Kidney (tissue), 14 donors: ENCODE data around the gene PHF21A. TPM values are rescaled to one million over a fixed set of nuclear protein-coding genes. Genes with fewer than 3 reads are reported as not detected.

Source experiments
- DNase-seq, 5 donors: peaks; one replicate each; pipeline ENCODE4 v3.0.0-alpha.2; 2013 to 2020
- FAIRE-seq: peaks from 2 replicates; lab custom pipeline; 2012; peaks lifted over from hg19 to GRCh38; lab: Jason Lieb, UNC
- H3K27ac ChIP-seq, 2 donors: one replicate each; pipeline ENCODE4 v1.7.0; 2013; ENCODE audit warnings: low read depth in 2 of 2, low read length in 2 of 2, inconsistent platforms in 1 of 2
- H3K27me3 ChIP-seq: one replicate; pipeline ENCODE4 v1.7.1; 2013; ENCODE audit warnings: low read length, inconsistent platforms; ENCODE audit not compliant: control insufficient read depth, insufficient read depth
- H3K36me3 ChIP-seq, 3 donors: one replicate each; pipeline versions ENCODE4 v1.7.0 to v1.7.1; 2013; ENCODE audit warnings: low read length in 3 of 3, control low read depth in 1 of 3, inconsistent platforms in 1 of 3; ENCODE audit not compliant: insufficient read depth in 3 of 3, control insufficient read depth in 2 of 3
- H3K4me1 ChIP-seq, 3 donors: one replicate each; pipeline versions ENCODE4 v1.7.0 to v1.7.1; 2013; ENCODE audit warnings: low read length in 3 of 3, inconsistent platforms in 1 of 3, low read depth in 1 of 3; ENCODE audit not compliant: control insufficient read depth in 2 of 3, insufficient read depth in 2 of 3
- H3K4me3 ChIP-seq, 3 donors: one replicate each; pipeline versions ENCODE4 v1.7.0 to v1.8.1; 2013; ENCODE audit warnings: low read length in 3 of 3, control low read depth in 1 of 3, inconsistent platforms in 1 of 3
- H3K9ac ChIP-seq, 3 donors: one replicate each; pipeline versions ENCODE4 v1.7.0 to v1.7.1; 2013; ENCODE audit warnings: low read length in 3 of 3, control low read depth in 1 of 3, inconsistent platforms in 1 of 3
- H3K9me3 ChIP-seq, 3 donors: one replicate each; pipeline versions ENCODE4 v1.7.0 to v1.7.1; 2013; ENCODE audit warnings: low read length in 3 of 3, control low read depth in 1 of 3, inconsistent platforms in 1 of 3; ENCODE audit not compliant: control insufficient read depth in 2 of 3, insufficient read depth in 1 of 3
- CTCF ChIP-seq: IDR thresholded peaks from 3 replicates; pipeline ENCODE4 v1.5.1; 2012; ENCODE audit warnings: mild to moderate bottlenecking, moderate library complexity, borderline replicate concordance; ENCODE audit not compliant: insufficient read depth; ENCODE audit errors: extremely low read depth
- intact Hi-C: fragments of 100-400 bp; cut with DNase I; formaldehyde crosslinking; loops from one replicate; pipeline ENCODE4 v1.11.1; 2022
- polyA plus RNA-seq: library from polyadenylated mRNA; stranded (reverse); fragments of 350-450 nt; fragmentation: Illumina TruSeq; extraction: RNeasy Lipid Tissue Mini Kit (QIAGEN cat#74804); gene quantifications from one replicate; pipeline ENCODE4 v1.2.3, GENCODE V29; 2014; ENCODE audit warnings: low read depth, low replicate concordance; ENCODE audit not compliant: insufficient read depth
- total RNA-seq: library from RNA; stranded (reverse); fragmentation: NEBNext Ultra II Directional; extraction: Animal tissue kit (Norgen Biotek cat#: 25700); gene quantifications from one replicate; pipeline ENCODE4 v1.2.1, GENCODE V29; 2021
- donor health status: control.
- donor health status: control.
- donor health status: control.
- donor health status: control.
- donor health status: control.
- donor health status: DM: yes; HTN: yes; CAD: no.
- donor health status: Normal renal cell carcinoma (clear cell type).

PHF21A gene
- total and polyA plus RNA-seq, 2 donors from 2014 or later, result 9.6 to 48.2 TPM

- no peak overlapping the region for H3K4me3 ChIP-seq
- FAIRE-seq (no peak), DNase-seq (peak in 2 of 5 donors; percentile 34 to 66)
- H3K27me3 ChIP-seq, result peaks cover 3% of the 10 kb centered on the region
- H3K9me3 ChIP-seq, result no peaks in the 10 kb centered on the region
- peaks cover 0 to 15% (median 0%) of the 10 kb centered on the region in 3 donors for H3K4me1 ChIP-seq
- H3K9ac ChIP-seq, result no peak overlapping the region
- intact Hi-C loops, result no loop called here
- H3K36me3 ChIP-seq, result peaks cover 0 to 5% (median 0%) of the 10 kb centered on the region in 3 donors
- no peak for TF ChIP-seq CTCF
- H3K27ac ChIP-seq, result no peak overlapping the region
Measured at GRCh38 chr11:45927332-45927683, 193.9 kb downstream of the PHF21A start.

GRCh38 chr11:45926536-45927331 lies 194.5 kb downstream of the PHF21A start:
- intact Hi-C loops, result no loop called here
- Histone ChIP-seq H3K27ac (no peak overlapping the region), H3K9ac (no peak overlapping the region), H3K27me3 (peaks cover 3% of the 10 kb centered on the region), H3K36me3 (peaks cover 0 to 5% (median 0%) of the 10 kb centered on the region in 3 donors), H3K9me3 (no peaks in the 10 kb centered on the region), H3K4me1 (peaks cover 0 to 15% (median 0%) of the 10 kb centered on the region in 3 donors), H3K4me3 (no peak overlapping the region)
- no peak for TF ChIP-seq CTCF
- FAIRE-seq, result no peak
- DNase-seq, result peak in 2 of 5 donors; percentile 31 to 60

- DNase-seq (peak in 2 of 5 donors; percentile 45 to 52), FAIRE-seq (no peak)
- no peak overlapping the region for H3K9ac ChIP-seq
- peaks cover 3% of the 10 kb centered on the region for H3K27me3 ChIP-seq
- intact Hi-C loops, result no loop called here
- H3K27ac ChIP-seq, result no peak overlapping the region
- no peaks in the 10 kb centered on the region for H3K9me3 ChIP-seq
- peaks cover 0 to 5% (median 0%) of the 10 kb centered on the region in 3 donors for H3K36me3 ChIP-seq
- TF ChIP-seq CTCF, result no peak
- H3K4me3 ChIP-seq, result no peak overlapping the region
- H3K4me1 ChIP-seq, result peaks cover 0 to 19% (median 0%) of the 10 kb centered on the region in 3 donors
Measured at GRCh38 chr11:45926001-45926401, 195.3 kb downstream of the PHF21A start.
